ENCODE results near the gene ZNF263.

The ZNF263 gene

DNA sequence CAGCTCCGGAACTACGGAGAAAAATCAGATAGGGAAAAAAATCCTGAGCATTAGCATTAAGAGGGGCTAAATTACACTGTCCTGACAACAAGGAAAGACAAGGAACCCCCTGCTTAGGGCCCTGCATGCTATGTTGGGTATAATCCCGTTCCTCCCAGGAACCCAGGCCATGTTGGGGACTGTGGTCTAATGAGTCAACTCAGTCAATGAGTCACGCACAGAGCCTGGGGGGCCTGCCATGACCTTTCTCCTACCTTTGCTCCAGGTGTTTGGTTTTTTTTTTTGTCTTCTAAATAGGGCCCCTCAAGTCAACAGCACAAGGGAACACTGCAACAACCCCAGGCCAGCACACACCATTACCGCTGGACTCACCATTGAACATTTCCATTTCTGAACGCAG, 39.4 kb upstream of the ZNF263 start:
- Histone ChIP-seq H3K27ac (replicated peaks) (no peak overlapping the region), H3K27me3 (ENCODE audit: insufficient read depth, poor library complexity, severe bottlenecking) (no peaks in the 10 kb centered on the region), H3K4me3 (replicated peaks; ENCODE audit: insufficient read depth, low read length) (no peak overlapping the region)
- no peak for TF ChIP-seq SPI1 (IDR thresholded peaks at IDR 0.05; ENCODE audit: borderline replicate concordance, low read depth)
- no peak for TF ChIP-seq REST (IDR thresholded peaks at IDR 0.05; ENCODE audit: insufficient replicate concordance, low read depth)
- TF ChIP-seq POLR2AphosphoS5 (IDR thresholded peaks at IDR 0.05; ENCODE audit: low read depth): no peak
- TF ChIP-seq CTCF (IDR thresholded peaks at IDR 0.05; ENCODE audit: insufficient read depth, low read length): no peak
- no peak for TF ChIP-seq GABPA (IDR thresholded peaks at IDR 0.05; ENCODE audit: low read depth)
- DNase-seq (ENCODE audit: low read depth in 1 of 2, low spot score in 1 of 2): no peak

DNA sequence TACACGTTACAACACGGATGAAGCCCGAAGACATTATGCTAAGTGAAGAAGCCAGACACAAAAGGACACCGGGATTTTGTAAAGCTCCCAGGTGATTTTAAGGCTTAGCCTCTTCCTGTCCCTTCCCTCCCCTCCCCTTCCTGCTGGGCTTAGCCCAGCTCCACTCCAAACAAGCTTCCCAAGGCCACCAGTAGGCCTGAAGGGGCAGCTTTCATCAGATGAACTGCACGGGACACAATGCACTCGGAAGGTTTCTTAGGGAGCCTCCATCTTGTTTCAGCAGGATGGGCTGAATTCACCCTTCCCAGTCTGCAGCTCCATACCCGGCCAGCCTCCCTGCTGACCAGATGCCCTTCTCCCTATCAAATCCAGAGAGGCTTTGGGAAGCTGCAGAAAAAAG, 37.3 kb upstream of the ZNF263 start:
- TF ChIP-seq CTCF (IDR thresholded peaks at IDR 0.05; ENCODE audit: insufficient read depth, low read length) (no peak), GABPA (IDR thresholded peaks at IDR 0.05; ENCODE audit: low read depth) (no peak), SPI1 (IDR thresholded peaks at IDR 0.05; ENCODE audit: borderline replicate concordance, low read depth) (no peak), REST (IDR thresholded peaks at IDR 0.05; ENCODE audit: insufficient replicate concordance, low read depth) (no peak), POLR2AphosphoS5 (IDR thresholded peaks at IDR 0.05; ENCODE audit: low read depth) (no peak)
- no peak for DNase-seq (ENCODE audit: low read depth in 1 of 2, low spot score in 1 of 2)
- Histone ChIP-seq H3K4me3 (replicated peaks; ENCODE audit: insufficient read depth, low read length) (no peak overlapping the region), H3K27ac (replicated peaks) (no peak overlapping the region), H3K27me3 (ENCODE audit: insufficient read depth, poor library complexity, severe bottlenecking) (no peaks in the 10 kb centered on the region)

DNA sequence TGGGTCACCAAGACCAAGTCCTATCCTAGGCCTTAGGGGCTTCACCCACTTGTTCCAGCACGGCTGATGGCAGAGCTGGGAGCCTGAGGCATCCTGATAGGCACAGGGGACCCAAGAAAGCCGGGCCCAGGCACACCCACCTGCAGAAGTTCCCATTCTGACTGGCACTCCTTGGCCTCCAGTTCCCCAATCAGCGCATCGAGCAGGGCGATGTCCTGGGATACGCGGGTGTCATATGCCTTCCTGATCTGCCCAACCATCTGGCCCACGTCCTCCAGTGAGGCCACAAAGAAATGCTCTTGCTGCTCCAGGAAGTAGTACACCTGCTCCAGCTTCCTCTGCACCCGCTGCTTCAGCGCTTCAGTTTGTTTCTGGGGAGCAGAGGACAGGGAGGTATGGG, 36.4 kb upstream of the ZNF263 start:
- Histone ChIP-seq H3K27me3 (ENCODE audit: insufficient read depth, poor library complexity, severe bottlenecking) (no peaks in the 10 kb centered on the region), H3K4me3 (replicated peaks; ENCODE audit: insufficient read depth, low read length) (no peak overlapping the region), H3K27ac (replicated peaks) (no peak overlapping the region)
- no peak for TF ChIP-seq REST (IDR thresholded peaks at IDR 0.05; ENCODE audit: insufficient replicate concordance, low read depth)
- no peak for TF ChIP-seq SPI1 (IDR thresholded peaks at IDR 0.05; ENCODE audit: borderline replicate concordance, low read depth)
- no peak for TF ChIP-seq POLR2AphosphoS5 (IDR thresholded peaks at IDR 0.05; ENCODE audit: low read depth)
- TF ChIP-seq GABPA (IDR thresholded peaks at IDR 0.05; ENCODE audit: low read depth): no peak
- no peak for TF ChIP-seq CTCF (IDR thresholded peaks at IDR 0.05; ENCODE audit: insufficient read depth, low read length)
- DNase-seq (ENCODE audit: low read depth in 1 of 2, low spot score in 1 of 2): no peak
